Measurements from ENCODE around the gene QSOX2.

DNA sequence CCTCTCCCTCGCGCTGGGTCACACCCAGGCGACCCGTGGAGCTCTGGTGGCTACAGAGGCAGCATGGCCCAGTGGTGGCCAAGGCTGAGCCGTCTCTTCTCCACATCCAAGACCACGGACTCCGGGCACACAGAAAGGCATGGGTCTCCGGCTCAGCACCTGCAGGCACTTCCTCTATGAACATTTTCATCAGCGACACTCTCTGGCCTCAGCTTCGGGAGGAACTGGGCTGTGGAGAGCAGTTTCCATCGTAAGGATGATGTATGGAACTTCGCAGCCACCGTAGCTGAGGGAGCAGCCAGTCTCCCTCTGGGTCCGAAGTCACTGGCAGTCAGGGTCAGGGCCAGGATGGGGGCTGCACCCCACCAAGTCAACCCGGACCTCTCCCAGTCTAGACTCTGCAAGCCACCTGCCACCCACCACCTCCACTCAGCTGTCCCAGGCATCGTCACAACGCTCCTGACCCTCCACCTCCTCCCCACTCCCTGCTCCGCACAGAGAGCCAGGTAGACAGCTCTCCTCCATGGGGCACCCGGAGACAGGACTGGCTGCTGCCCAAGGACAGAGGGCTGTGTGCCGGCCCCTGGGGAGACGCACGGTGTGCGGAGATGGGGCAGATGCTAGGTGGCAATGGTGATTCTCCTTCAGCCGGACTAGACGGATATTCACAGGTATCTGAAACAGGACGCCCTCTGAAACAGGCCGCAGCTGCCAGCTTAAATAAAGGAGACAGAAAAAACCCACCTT is 9.7 kb downstream of the QSOX2 start:
- TF ChIP-seq CTCF (IDR thresholded peaks at IDR 0.05) (no peak), POLR2A (IDR thresholded peaks at IDR 0.05) (no peak)

Measured in Peyer's patch (tissue), 4 donors.